Neutrophil (primary cell): Measurements from ENCODE around the gene CLTA.

Experiments used
- H3K27ac ChIP-seq: fragments of 200-600 bp; sonication (generic); 2 replicates; pipeline ENCODE4 v1.5.1; 2016; ENCODE audit warnings: mild to moderate bottlenecking, moderate library complexity
- H3K27me3 ChIP-seq: fragments of 200-600 bp; sonication (generic); 2 replicates; pipeline ENCODE4 v1.6.0; 2016; ENCODE audit warnings: mild to moderate bottlenecking
- H3K36me3 ChIP-seq: fragments of 200-600 bp; sonication (generic); 2 replicates; pipeline ENCODE4 v1.5.1; 2017
- H3K4me1 ChIP-seq, 2 experiments: fragments of 200-600 bp in 1 of 2; sonication (generic) in 1 of 2; 1 replicate in 1 of 2; 2 replicates in 1 of 2; pipeline versions ENCODE4 v1.5.1 to v1.6.1; 2013 to 2016; ENCODE audit warnings: low read depth in 1 of 2, low read length in 1 of 2, mild to moderate bottlenecking in 1 of 2, moderate library complexity in 1 of 2; ENCODE audit not compliant: control insufficient read depth in 1 of 2, insufficient read depth in 1 of 2
- H3K4me3 ChIP-seq, 2 experiments: fragments of 200-600 bp in 1 of 2; sonication (generic) in 1 of 2; 1 replicate in 1 of 2; 2 replicates in 1 of 2; pipeline ENCODE4 v1.5.1; 2013 to 2016; ENCODE audit warnings: low read depth in 1 of 2, low read length in 1 of 2, mild to moderate bottlenecking in 1 of 2, moderate library complexity in 1 of 2
- H3K9me3 ChIP-seq: fragments of 200-600 bp; sonication (generic); 2 replicates; pipeline ENCODE4 v1.5.1; 2016
- CTCF ChIP-seq: fragments of 200-600 bp; sonication (generic); IDR thresholded peaks from 2 replicates; pipeline ENCODE4 v1.5.1; 2016; ENCODE audit warnings: antibody characterized with exemption

Gene CLTA

GRCh38 chr9:36149197-36149596 is 41.5 kb upstream of the CLTA start:
- no peak for TF ChIP-seq CTCF
- Histone ChIP-seq H3K4me3 (no peak overlapping the region), H3K36me3 (peaks cover 56% of the 10 kb centered on the region), H3K27ac (peak overlapping the region; percentile 100), H3K4me1 (peaks cover 98 to 100% of the 10 kb centered on the region in 2 experiments), H3K9me3 (no peaks in the 10 kb centered on the region), H3K27me3 (no peaks in the 10 kb centered on the region)

GRCh38 chr9:36150574-36151315 is 40.0 kb upstream of the CLTA start:
- TF ChIP-seq CTCF, result peak; percentile 22
- Histone ChIP-seq H3K27ac (peak overlapping the region; percentile 100), H3K4me3 (peak overlapping the region; percentile 59 to 66), H3K36me3 (peaks cover 62% of the 10 kb centered on the region), H3K27me3 (no peaks in the 10 kb centered on the region), H3K4me1 (peaks cover 96 to 99% of the 10 kb centered on the region in 2 experiments), H3K9me3 (no peaks in the 10 kb centered on the region)

- TF ChIP-seq CTCF, result peak; percentile 54
- Histone ChIP-seq H3K27ac (peak overlapping the region; percentile 100), H3K4me3 (peak overlapping the region; percentile 59 to 66), H3K9me3 (no peaks in the 10 kb centered on the region), H3K36me3 (peaks cover 63% of the 10 kb centered on the region), H3K27me3 (no peaks in the 10 kb centered on the region), H3K4me1 (peaks cover 88 to 90% of the 10 kb centered on the region in 2 experiments)
These were observed 39.2 kb upstream of the CLTA start for GRCh38 chr9:36151316-36152210.

GRCh38 chr9:36152741-36153438 is 37.8 kb upstream of the CLTA start:
- no peak for TF ChIP-seq CTCF
- Histone ChIP-seq H3K4me1 (peaks cover 78 to 83% of the 10 kb centered on the region in 2 experiments), H3K9me3 (no peaks in the 10 kb centered on the region), H3K4me3 (peak overlapping the region in 1 of 2 experiments; percentile 66), H3K36me3 (peaks cover 54% of the 10 kb centered on the region), H3K27ac (peak overlapping the region; percentile 100), H3K27me3 (no peaks in the 10 kb centered on the region)

- Histone ChIP-seq H3K27me3 (no peaks in the 10 kb centered on the region), H3K27ac (peak overlapping the region; percentile 100), H3K36me3 (peaks cover 48% of the 10 kb centered on the region), H3K4me1 (peaks cover 78 to 83% of the 10 kb centered on the region in 2 experiments), H3K4me3 (peak overlapping the region in 1 of 2 experiments; percentile 66), H3K9me3 (no peaks in the 10 kb centered on the region)
- TF ChIP-seq CTCF, result no peak
These were observed 37.0 kb upstream of the CLTA start for GRCh38 chr9:36153746-36154145.
